HepG2 (cell line): ENCODE measurements around the gene PRDM7. TPM values are rescaled to one million over a fixed set of nuclear protein-coding genes. Genes with fewer than 3 reads are reported as not detected.
A peak's percentile ranks its signal among the peaks of the same experiment; 100 is the strongest.

Source experiments
- ATF5 ChIP-seq: sonication (generic); formaldehyde crosslinking; IDR thresholded peaks from 2 replicates; pipeline ENCODE4 v1.4.0; 2020; ENCODE audit warnings: mild to moderate bottlenecking, low read depth, missing genetic modification reagents
- CENPT ChIP-seq: sonication (generic); formaldehyde crosslinking; IDR thresholded peaks from 2 replicates; pipeline ENCODE4 v1.8.0; 2022; ENCODE audit warnings: low read depth, mild to moderate bottlenecking, moderate library complexity, missing genetic modification reagents
- CREB1 ChIP-seq, 2 experiments: fragments of 450-650 bp in 1 of 2; IDR thresholded peaks; 2 replicates each; pipeline ENCODE4 v1.6.1; 2016 to 2017; ENCODE audit warnings: control low read depth in 1 of 2, mild to moderate bottlenecking in 1 of 2, missing compliant biosample characterization in 1 of 2, missing genetic modification characterization in 1 of 2
- DBP ChIP-seq: sonication (generic); formaldehyde crosslinking; IDR thresholded peaks from 2 replicates; pipeline ENCODE4 v1.4.0; 2020; ENCODE audit warnings: missing genetic modification reagents; ENCODE audit errors: not compliant biosample characterization
- GABPB1 ChIP-seq: IDR thresholded peaks from 2 replicates; pipeline ENCODE4 v1.6.1; 2016; ENCODE audit warnings: mild to moderate bottlenecking, missing genetic modification reagents, moderate library complexity, missing compliant biosample characterization
- HMGXB4 ChIP-seq, 2 experiments: sonication (generic) in 1 of 2; formaldehyde crosslinking in 1 of 2; IDR thresholded peaks; 2 replicates each; pipeline versions ENCODE4 v1.4.0 to v1.6.1; 2018 to 2020; ENCODE audit warnings: missing genetic modification reagents in 2 of 2, borderline replicate concordance in 1 of 2, low read depth in 1 of 2, mild to moderate bottlenecking in 1 of 2, missing biosample characterization in 1 of 2
- HNF1B ChIP-seq: sonication (generic); formaldehyde crosslinking; IDR thresholded peaks from 2 replicates; pipeline ENCODE4 v1.5.1; 2020; ENCODE audit warnings: mild to moderate bottlenecking, moderate library complexity, missing genetic modification reagents
- MATR3 ChIP-seq: sonication (generic); formaldehyde crosslinking; IDR thresholded peaks from 2 replicates; pipeline ENCODE4 v1.4.0; 2020; ENCODE audit warnings: missing genetic modification reagents
- MLX ChIP-seq: IDR thresholded peaks from 2 replicates; pipeline ENCODE4 v1.6.1; 2016
- PRDM15 ChIP-seq: sonication (generic); formaldehyde crosslinking; IDR thresholded peaks from 2 replicates; pipeline ENCODE4 v1.4.0; 2020; ENCODE audit warnings: missing genetic modification reagents
- RNF2 ChIP-seq: fragments of 450-650 bp; conservative IDR thresholded peaks from 2 replicates; pipeline ENCODE4 v1.6.1; 2016; ENCODE audit warnings: low read depth
- SOX13 ChIP-seq, 3 experiments: fragments of 450-650 bp in 1 of 3; sonication (generic) in 1 of 3; formaldehyde crosslinking in 1 of 3; IDR thresholded peaks in 2 of 3; conservative IDR thresholded peaks in 1 of 3; 2 replicates each; pipeline versions ENCODE4 v1.5.0 to v1.6.1; 2016 to 2020; ENCODE audit warnings: antibody characterized with exemption in 1 of 3, mild to moderate bottlenecking in 1 of 3, missing compliant biosample characterization in 1 of 3, missing genetic modification reagents in 1 of 3, moderate library complexity in 1 of 3
- ZNF773 ChIP-seq: sonication (generic); formaldehyde crosslinking; IDR thresholded peaks from 2 replicates; pipeline ENCODE4 v1.4.0; 2020; ENCODE audit warnings: missing genetic modification reagents, borderline replicate concordance
- ZNF841 ChIP-seq: sonication (generic); formaldehyde crosslinking; IDR thresholded peaks from 2 replicates; pipeline ENCODE4 v1.8.1; 2023; ENCODE audit warnings: missing genetic modification reagents, borderline replicate concordance
- ZSCAN29 ChIP-seq: sonication (generic); formaldehyde crosslinking; conservative IDR thresholded peaks from 2 replicates; pipeline ENCODE4 v1.4.0; 2020; ENCODE audit warnings: mild to moderate bottlenecking, missing genetic modification reagents
- ZSCAN31 ChIP-seq: sonication (generic); formaldehyde crosslinking; IDR thresholded peaks from 2 replicates; pipeline ENCODE4 v1.5.0; 2020; ENCODE audit warnings: low read depth, mild to moderate bottlenecking, missing genetic modification reagents
- polyA plus RNA-seq, 8 experiments: library from polyadenylated mRNA; depleted of rRNA in 3 of 8; stranded (reverse) in 7 of 8; unstranded in 1 of 8; fragments of >200 nt; fragmentation: Illumina TruSeq in 4 of 8; extraction: Trizol in 4 of 8; gene quantifications; 2 replicates each; pipeline versions ENCODE4 v1.2.1 to v1.2.3, GENCODE V29; 2011 to 2016; ENCODE audit warnings: low read depth in 4 of 8, missing spikeins in 1 of 8, mixed read lengths in 1 of 8; ENCODE audit not compliant: insufficient read depth in 1 of 8
- total RNA-seq, 5 experiments: library from RNA; depleted of rRNA; stranded (reverse); fragments of >200 nt; fragmentation: Illumina TruSeq; extraction: Trizol; gene quantifications; 2 replicates each; pipeline ENCODE4 v1.2.3, GENCODE V29; 2016; ENCODE audit warnings: low read depth in 1 of 5

PRDM7 gene
- total and polyA plus RNA-seq, 2 of the 13 experiments (the other 11 are each of a cell fraction or from before 2014, with no cell fraction given) = not detected

- TF ChIP-seq HNF1B = peak; percentile 86
- TF ChIP-seq SOX13 (IDR thresholded peaks at IDR 0.05) = no peak
- TF ChIP-seq SOX13 (CRISPR knock-in tag; conservative IDR thresholded peaks at IDR 0.05 in 1 of 2, IDR thresholded peaks at IDR 0.05 in 1 of 2) = peak in 1 of 2 experiments; percentile 29; a peak in 1 of 4 replicates
- no peak for TF ChIP-seq ZNF773
- peak; percentile 85; the same call in 1 of the 2 replicates for TF ChIP-seq RNF2
- TF ChIP-seq HMGXB4 (CRISPR knock-in tag; IDR thresholded peaks at IDR 0.05; ENCODE audit: borderline replicate concordance in 1 of 2, low read depth in 1 of 2) = peak; percentile 61 to 75; a peak in 2 of 4 replicates
- peak; percentile 25; the same call in 1 of the 2 replicates for TF ChIP-seq MLX (CRISPR knock-in tag)
- TF ChIP-seq ZSCAN31 (CRISPR knock-in tag) = peak; percentile 56; the same call in 1 of the 2 replicates
- TF ChIP-seq DBP (CRISPR knock-in tag) = no peak
- TF ChIP-seq ZNF841 (CRISPR knock-in tag) = no peak
- no peak for TF ChIP-seq MATR3 (CRISPR knock-in tag)
- peak; percentile 54; the same call in 1 of the 2 replicates for TF ChIP-seq CREB1 (IDR thresholded peaks at IDR 0.05)
- 0 out of 2 replicates have a peak, but pooled peaks have one; percentile 33 for TF ChIP-seq CREB1 (CRISPR knock-in tag; IDR thresholded peaks at IDR 0.05)
- peak; percentile 76; the same call in 1 of the 2 replicates for TF ChIP-seq ZSCAN29 (CRISPR knock-in tag)
- TF ChIP-seq GABPB1 = peak; percentile 95
- TF ChIP-seq CENPT = no peak
- TF ChIP-seq PRDM15 = 0 out of 2 replicates have a peak, but pooled peaks have one; percentile 28
- 0 out of 2 replicates have a peak, but pooled peaks have one; percentile 69 for TF ChIP-seq ATF5 (CRISPR knock-in tag)
These were observed 54.7 kb downstream of the PRDM7 start (continued) for GRCh38 chr16:90022209-90023077.
